Measurements from ENCODE around the gene CD300E. TPM values are rescaled to one million over a fixed set of nuclear protein-coding genes. Genes with fewer than 3 reads are reported as not detected.

CD300E gene
- total and polyA plus RNA-seq, 9 donors: 0.11 to 1.1 (median 0.30) TPM

DNA sequence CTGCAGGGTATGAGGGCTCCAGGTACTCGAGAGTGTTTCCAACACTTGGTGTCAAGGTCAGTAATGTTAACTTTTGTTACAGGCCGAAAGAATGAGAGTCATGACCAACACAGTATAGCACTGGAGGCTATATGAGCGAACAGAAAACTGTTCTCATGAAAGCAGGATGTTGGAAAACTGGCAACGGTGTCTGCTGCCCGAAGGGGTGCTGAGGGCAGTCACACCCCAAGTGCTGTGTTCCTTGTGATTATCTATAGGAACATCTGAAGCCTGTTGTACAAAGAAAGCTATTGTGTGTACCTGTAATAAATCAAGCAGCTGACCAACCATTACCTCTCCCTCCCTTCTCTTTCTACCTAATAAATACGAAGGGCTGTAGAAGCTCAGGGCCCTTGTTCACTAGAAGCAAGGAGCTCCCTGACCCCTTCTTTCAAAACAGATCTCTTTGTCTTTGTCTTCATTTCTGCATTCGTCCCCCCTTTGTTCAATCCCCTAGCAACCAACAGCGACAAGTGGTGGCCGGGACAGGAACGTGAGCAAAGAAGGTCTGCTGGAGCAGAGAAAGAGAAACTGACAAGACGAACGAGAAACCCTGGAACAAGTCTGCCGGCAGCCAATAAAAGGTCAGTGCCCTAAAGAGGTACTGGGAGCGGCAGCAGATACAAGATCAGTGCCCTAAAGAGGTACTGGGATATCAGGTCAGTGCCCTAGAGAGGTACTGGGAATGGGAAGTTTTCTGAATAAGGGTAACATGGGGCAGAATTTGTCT, 39.1 kb downstream of the CD300E start:
- 75 to 81% (median 79%) methylated on average over 14 of the region's 14 CpGs for WGBS, 3 donors
- no peak for DNase-seq

DNA sequence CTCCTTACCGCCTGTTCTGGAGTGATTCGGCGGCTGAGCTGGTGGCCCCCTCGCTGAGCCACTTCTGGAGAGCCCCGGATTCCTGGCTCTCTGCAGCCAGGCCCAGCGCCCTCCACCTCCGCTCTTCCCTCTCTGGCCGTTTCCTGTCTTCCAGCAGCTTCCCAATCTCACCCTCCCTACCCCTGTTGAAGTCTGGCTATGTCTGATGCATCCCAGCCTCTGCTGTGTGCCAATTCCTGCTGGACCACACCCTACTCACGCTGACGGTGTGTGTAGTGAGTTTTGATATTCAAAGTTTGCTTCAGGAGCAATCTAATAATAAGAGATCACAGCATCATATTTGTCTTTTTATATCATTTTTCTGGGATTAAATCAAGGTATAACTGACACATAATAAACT, 40.9 kb downstream of the CD300E start:
- whole genome bisulfite sequencing, 3 donors: 70 to 75% (median 73%) methylated on average over 10 of the region's 10 CpGs

More for the DNA sequence above, 39.1 kb downstream of the CD300E start:
- H3K4me1 ChIP-seq (ENCODE audit: insufficient read depth): no peaks in the 10 kb centered on the region
- no peaks in the 10 kb centered on the region for H3K27me3 ChIP-seq
- intact Hi-C loops (cut with DNase I): no loop called here
- no peaks in the 10 kb centered on the region for H3K36me3 ChIP-seq
- TF ChIP-seq POLR2A (IDR thresholded peaks at IDR 0.05) (no peak), EP300 (IDR thresholded peaks at IDR 0.05) (no peak)
- TF ChIP-seq, protein P1, sequence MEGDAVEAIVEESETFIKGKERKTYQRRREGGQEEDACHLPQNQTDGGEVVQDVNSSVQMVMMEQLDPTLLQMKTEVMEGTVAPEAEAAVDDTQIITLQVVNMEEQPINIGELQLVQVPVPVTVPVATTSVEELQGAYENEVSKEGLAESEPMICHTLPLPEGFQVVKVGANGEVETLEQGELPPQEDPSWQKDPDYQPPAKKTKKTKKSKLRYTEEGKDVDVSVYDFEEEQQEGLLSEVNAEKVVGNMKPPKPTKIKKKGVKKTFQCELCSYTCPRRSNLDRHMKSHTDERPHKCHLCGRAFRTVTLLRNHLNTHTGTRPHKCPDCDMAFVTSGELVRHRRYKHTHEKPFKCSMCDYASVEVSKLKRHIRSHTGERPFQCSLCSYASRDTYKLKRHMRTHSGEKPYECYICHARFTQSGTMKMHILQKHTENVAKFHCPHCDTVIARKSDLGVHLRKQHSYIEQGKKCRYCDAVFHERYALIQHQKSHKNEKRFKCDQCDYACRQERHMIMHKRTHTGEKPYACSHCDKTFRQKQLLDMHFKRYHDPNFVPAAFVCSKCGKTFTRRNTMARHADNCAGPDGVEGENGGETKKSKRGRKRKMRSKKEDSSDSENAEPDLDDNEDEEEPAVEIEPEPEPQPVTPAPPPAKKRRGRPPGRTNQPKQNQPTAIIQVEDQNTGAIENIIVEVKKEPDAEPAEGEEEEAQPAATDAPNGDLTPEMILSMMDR (IDR thresholded peaks at IDR 0.05): no peak
- H3K9me3 ChIP-seq: no peaks in the 10 kb centered on the region
- no peak overlapping the region for H3K27ac ChIP-seq
- no peak overlapping the region for H3K4me3 ChIP-seq

DNA sequence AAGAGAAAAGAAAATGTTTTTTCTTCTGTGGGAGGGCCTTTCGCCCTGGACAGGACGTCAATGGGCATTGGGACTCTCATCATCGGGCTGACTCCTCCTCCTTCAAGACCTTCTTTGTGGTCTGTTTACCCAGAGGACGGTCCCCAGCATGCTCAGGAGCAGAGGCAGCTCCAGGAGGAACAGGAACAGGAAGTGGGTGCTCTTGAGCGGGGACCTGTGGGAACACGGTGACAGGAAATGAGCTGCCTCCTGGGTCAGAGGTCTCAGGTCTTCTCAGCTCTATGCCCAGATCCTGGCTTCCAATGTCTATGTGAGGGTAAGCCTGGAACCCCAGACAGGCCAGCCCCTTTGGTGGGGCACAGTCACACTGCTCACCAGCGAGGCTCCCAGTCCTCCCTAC, 43.6 kb downstream of the CD300E start:
- Histone ChIP-seq H3K27ac (no peak overlapping the region), H3K4me3 (no peak overlapping the region), H3K4me1 (ENCODE audit: insufficient read depth) (no peaks in the 10 kb centered on the region), H3K36me3 (no peaks in the 10 kb centered on the region), H3K9me3 (no peaks in the 10 kb centered on the region), H3K27me3 (no peaks in the 10 kb centered on the region)
- DNase-seq: no peak
- intact Hi-C loops (cut with DNase I): no loop called here
- 62 to 74% (median 71%) methylated on average over 7 of the region's 7 CpGs for WGBS, 3 donors
- TF ChIP-seq EP300 (IDR thresholded peaks at IDR 0.05) (no peak), POLR2A (IDR thresholded peaks at IDR 0.05) (no peak)
- TF ChIP-seq, protein P1 (IDR thresholded peaks at IDR 0.05): no peak

More for the DNA sequence above, 40.9 kb downstream of the CD300E start:
- Histone ChIP-seq H3K4me1 (ENCODE audit: insufficient read depth) (no peaks in the 10 kb centered on the region), H3K36me3 (no peaks in the 10 kb centered on the region), H3K27me3 (no peaks in the 10 kb centered on the region), H3K27ac (no peak overlapping the region), H3K4me3 (no peak overlapping the region), H3K9me3 (no peaks in the 10 kb centered on the region)
- intact Hi-C loops (cut with DNase I): no loop called here
- no peak for DNase-seq
- TF ChIP-seq POLR2A (IDR thresholded peaks at IDR 0.05) (no peak), EP300 (IDR thresholded peaks at IDR 0.05) (no peak)
- TF ChIP-seq, protein P1 (IDR thresholded peaks at IDR 0.05): no peak

DNA sequence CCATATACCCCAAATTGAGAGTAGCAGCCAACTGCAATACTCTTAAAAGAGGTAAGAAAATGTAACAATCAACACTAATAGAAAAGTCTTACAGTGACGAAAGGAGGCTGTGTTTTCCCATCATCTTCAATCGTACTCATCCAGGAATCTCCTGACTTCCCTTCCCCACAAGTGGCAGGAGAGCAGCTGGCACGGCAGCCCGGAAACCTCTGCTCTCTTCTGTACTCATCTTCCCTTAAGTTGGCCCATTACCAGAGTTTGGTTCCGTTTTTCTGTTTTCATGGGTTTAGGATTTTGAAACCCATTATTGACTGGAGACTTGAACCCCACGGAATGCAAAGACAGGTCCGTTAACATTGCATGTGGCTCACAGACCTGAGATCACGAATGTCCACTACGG, 44.6 kb downstream of the CD300E start:
- H3K4me3 ChIP-seq: no peak overlapping the region
- no peak overlapping the region for H3K27ac ChIP-seq
- 77 to 79% (median 79%) methylated on average over 9 of the region's 9 CpGs for WGBS, 3 donors
- no peaks in the 10 kb centered on the region for H3K4me1 ChIP-seq (ENCODE audit: insufficient read depth)
- intact Hi-C loops (cut with DNase I): no loop called here
- TF ChIP-seq EP300 (IDR thresholded peaks at IDR 0.05) (no peak), POLR2A (IDR thresholded peaks at IDR 0.05) (no peak)
- TF ChIP-seq, protein P1 (IDR thresholded peaks at IDR 0.05): no peak
- H3K36me3 ChIP-seq: no peaks in the 10 kb centered on the region
- no peaks in the 10 kb centered on the region for H3K9me3 ChIP-seq
- H3K27me3 ChIP-seq: no peaks in the 10 kb centered on the region
- DNase-seq: no peak
